HUES48 (cell line): ENCODE data around the gene AFAP1.

Source experiments
- H3K27ac ChIP-seq: one replicate; pipeline ENCODE4 v1.7.0; 2013; ENCODE audit warnings: low read depth, low read length, inconsistent platforms
- H3K27me3 ChIP-seq: 2 replicates; pipeline ENCODE4 v1.6.1; 2013; ENCODE audit warnings: mild to moderate bottlenecking, low read length; ENCODE audit not compliant: control insufficient read depth, insufficient read depth
- H3K36me3 ChIP-seq: 2 replicates; pipeline ENCODE4 v1.6.1; 2013; ENCODE audit warnings: low read length; ENCODE audit not compliant: control insufficient read depth, insufficient read depth
- H3K4me1 ChIP-seq: 2 replicates; pipeline ENCODE4 v1.6.1; 2013; ENCODE audit warnings: mild to moderate bottlenecking, low read length; ENCODE audit not compliant: control insufficient read depth, insufficient read depth
- H3K4me3 ChIP-seq: 2 replicates; pipeline ENCODE4 v1.5.1; 2013; ENCODE audit warnings: mild to moderate bottlenecking, low read depth, low read length
- H3K9ac ChIP-seq: 2 replicates; pipeline ENCODE4 v1.6.1; 2013; ENCODE audit warnings: mild to moderate bottlenecking, low read depth, low read length, moderate library complexity
- H3K9me3 ChIP-seq: 2 replicates; pipeline ENCODE4 v1.6.1; 2013; ENCODE audit warnings: low read length; ENCODE audit not compliant: control insufficient read depth, insufficient read depth

The AFAP1 gene

DNA sequence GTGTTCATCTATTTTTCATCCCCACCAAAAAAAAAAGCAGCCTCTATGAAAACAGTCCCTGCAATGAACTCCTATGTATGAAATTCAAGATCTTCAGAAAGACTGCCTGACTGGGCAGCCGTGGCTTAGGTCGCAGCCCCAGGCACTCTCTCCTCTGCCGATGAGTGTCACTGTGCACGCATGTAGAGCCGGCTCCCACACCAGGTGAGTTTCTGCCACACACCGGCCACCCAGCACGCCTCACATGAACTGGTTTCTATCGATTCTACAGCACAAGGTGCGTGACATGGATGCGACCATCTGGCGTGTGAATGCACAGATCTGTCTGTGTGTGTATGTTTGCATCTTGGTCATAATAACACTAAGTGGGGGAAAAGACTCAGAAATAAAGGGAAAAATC lies 140.4 kb downstream of the AFAP1 start:
- Histone ChIP-seq H3K9me3 (no peaks in the 10 kb centered on the region), H3K4me3 (no peak overlapping the region), H3K27me3 (no peaks in the 10 kb centered on the region), H3K36me3 (peaks cover 32% of the 10 kb centered on the region), H3K4me1 (0 out of 2 replicates have a peak, but pooled peaks cover 2% of the 10 kb centered on the region), H3K27ac (no peak overlapping the region), H3K9ac (no peak overlapping the region)

DNA sequence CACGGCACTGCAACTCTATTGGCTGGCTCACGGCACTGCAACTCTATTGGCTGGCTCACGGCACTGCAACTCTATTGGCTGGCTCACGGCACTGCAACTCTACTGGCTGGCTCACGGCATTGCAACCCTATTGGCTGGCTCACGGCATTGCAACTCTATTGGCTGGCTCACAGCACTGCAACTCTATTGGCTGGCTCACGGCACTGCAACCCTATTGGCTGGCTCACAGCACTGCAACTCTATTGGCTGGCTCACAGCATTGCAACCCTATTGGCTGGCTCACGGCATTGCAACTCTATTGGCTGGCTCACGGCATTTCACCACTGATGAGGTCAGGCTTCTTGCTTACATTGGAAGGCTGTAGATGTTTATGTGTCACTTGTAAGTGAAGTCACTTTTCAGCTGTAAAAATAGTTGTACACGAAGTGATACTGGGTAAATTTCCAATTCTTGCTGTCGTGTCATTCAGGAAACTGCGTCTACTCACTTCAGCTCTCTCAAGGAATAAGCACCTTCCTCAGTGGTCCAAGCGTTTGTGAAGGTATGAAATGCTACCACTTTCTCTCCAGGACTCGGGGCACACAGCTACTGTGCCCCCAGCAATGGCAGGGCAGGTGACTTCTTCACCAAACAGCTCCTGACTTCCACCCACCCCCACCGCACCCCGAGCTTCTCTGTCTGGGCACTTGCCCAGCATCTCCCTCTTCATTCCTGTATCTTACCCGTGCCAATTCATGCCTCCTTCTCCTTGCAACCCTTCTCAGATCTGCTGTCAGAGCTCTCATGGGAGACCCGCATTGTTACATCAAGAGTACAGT lies 141.3 kb downstream of the AFAP1 start:
- H3K4me3 ChIP-seq = no peak overlapping the region
- H3K27me3 ChIP-seq = no peaks in the 10 kb centered on the region
- H3K4me1 ChIP-seq = no peaks in the 10 kb centered on the region
- peaks cover 36% of the 10 kb centered on the region for H3K36me3 ChIP-seq
- no peaks in the 10 kb centered on the region for H3K9me3 ChIP-seq
- no peak overlapping the region for H3K9ac ChIP-seq
- H3K27ac ChIP-seq = no peak overlapping the region

DNA sequence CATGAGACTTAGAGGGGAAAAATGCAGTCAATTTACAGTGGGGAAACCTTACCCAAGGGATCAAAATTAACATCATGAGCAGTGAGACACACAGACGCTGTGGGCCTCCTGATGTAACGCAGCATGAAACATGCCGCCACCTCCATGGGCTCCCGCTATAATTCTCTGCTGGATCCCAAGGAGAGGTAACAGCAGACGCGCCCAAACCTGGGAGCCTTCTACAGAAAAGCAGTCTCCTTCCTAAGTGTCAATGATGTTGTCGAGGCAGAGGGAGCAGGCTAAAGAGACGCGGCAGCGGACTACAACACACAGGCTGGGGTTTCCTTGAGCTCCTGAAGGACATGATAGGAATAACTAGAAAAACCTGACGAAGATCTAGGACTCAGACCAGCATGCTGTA lies 142.3 kb downstream of the AFAP1 start:
- H3K27me3 ChIP-seq = no peaks in the 10 kb centered on the region
- H3K4me3 ChIP-seq = no peak overlapping the region
- H3K9me3 ChIP-seq = no peaks in the 10 kb centered on the region
- H3K9ac ChIP-seq = no peak overlapping the region
- H3K36me3 ChIP-seq = peaks cover 40% of the 10 kb centered on the region
- no peaks in the 10 kb centered on the region for H3K4me1 ChIP-seq
- no peak overlapping the region for H3K27ac ChIP-seq

DNA sequence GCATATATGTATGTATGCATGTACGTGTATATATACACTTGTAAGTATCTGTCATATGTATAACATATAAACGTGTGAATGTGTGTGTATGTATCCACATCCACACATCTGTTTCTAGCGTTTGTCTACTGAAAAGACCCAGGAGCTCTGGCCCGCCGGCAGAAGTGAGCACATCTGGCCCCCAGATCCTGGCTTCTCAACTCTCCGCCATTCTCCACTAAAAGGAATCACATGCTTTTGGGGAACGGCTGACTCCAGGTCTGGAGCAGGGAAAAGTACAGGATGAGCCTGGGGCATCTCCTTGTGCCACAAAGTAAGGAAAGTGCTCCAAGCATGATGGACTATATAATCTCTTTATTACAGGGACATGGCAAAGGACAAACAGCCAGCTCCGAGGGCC lies 143.7 kb downstream of the AFAP1 start:
- no peaks in the 10 kb centered on the region for H3K27me3 ChIP-seq
- no peak overlapping the region for H3K9ac ChIP-seq
- no peaks in the 10 kb centered on the region for H3K4me1 ChIP-seq
- H3K27ac ChIP-seq = no peak overlapping the region
- H3K9me3 ChIP-seq = no peaks in the 10 kb centered on the region
- H3K36me3 ChIP-seq = peaks cover 40% of the 10 kb centered on the region
- H3K4me3 ChIP-seq = no peak overlapping the region

DNA sequence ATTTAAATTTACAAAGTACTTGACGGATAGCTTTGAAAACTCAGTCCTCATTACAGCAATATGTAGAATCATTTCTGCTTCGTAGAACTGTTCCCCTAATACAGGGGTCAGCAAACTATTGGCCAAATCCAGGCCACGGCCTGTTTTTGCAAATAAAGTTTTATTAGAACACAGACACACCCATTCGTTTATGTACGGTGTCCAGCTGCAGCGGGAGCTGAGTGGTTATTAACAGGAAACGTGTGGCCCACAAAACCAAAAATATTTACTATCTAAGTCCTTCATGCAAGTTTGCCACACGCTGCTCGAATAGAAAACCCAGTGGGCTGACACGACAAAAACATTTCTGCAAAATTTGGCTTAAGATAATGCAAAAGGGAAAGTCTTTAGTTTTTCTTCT lies 146.5 kb downstream of the AFAP1 start:
- H3K27me3 ChIP-seq = no peaks in the 10 kb centered on the region
- peaks cover 18% of the 10 kb centered on the region for H3K36me3 ChIP-seq
- no peaks in the 10 kb centered on the region for H3K9me3 ChIP-seq
- no peaks in the 10 kb centered on the region for H3K4me1 ChIP-seq
- H3K9ac ChIP-seq = no peak overlapping the region
- H3K27ac ChIP-seq = no peak overlapping the region
- no peak overlapping the region for H3K4me3 ChIP-seq

DNA sequence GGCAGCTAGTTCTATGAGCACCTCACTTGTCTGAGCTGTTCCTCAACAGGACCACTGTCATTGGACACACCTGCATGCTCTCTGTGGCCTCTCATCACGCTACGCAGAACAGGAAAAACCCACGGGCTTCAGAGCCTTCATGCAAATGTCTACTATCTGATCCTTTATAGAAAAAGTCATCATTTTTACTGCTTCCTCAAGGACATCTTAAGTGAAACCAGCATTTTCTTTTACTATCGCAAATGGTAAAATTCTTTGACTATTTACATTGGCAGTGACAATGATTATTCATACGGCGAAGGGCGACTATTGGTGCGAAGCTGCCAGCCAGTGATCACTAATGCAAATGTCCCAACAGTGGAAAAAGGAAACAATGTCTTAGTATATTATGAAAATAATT lies 147.0 kb downstream of the AFAP1 start:
- no peak overlapping the region for H3K9ac ChIP-seq
- no peaks in the 10 kb centered on the region for H3K4me1 ChIP-seq
- no peak overlapping the region for H3K4me3 ChIP-seq
- no peaks in the 10 kb centered on the region for H3K9me3 ChIP-seq
- H3K27me3 ChIP-seq = no peaks in the 10 kb centered on the region
- H3K27ac ChIP-seq = no peak overlapping the region
- H3K36me3 ChIP-seq = peaks cover 15% of the 10 kb centered on the region

DNA sequence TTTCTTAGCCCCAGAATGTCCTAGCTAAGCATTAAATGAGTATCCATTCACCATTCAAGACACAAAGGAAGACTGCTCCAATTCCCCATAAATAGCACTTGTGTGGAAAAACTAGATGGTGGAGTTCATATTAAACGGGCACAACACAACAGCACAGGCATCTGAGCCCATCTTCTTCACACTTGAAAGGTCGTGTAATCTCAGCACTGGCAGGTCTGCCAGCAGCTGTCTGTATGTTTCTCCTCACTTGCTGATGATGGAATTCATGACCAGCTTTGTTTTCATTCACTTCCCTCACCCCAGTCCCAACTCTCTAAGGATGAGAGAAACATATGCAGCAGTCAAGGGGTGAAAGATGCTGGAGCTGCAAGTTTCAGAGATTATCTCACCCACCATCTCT lies 148.7 kb downstream of the AFAP1 start:
- Histone ChIP-seq H3K27ac (no peak overlapping the region), H3K4me1 (no peaks in the 10 kb centered on the region)

DNA sequence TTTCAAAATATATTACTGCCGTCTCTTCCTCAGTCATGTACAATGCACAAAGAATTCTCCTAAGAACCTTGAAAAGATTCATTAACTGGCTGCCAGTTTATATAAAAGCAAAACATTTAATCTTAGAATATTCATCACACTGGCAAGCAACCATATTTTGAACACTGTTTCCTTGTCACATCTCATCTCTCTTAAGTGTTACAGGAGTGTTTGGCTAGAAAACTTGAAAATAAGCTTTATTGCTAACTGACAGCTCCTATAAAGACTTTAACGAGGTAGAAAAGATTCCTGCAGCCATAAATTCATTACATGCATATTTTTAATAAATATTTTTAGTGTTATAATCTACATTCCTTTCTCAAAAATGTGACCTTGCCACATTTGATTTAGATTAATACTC lies 149.6 kb downstream of the AFAP1 start:
- Histone ChIP-seq H3K4me1 (no peaks in the 10 kb centered on the region), H3K27ac (no peak overlapping the region), H3K27me3 (no peaks in the 10 kb centered on the region), H3K36me3 (peaks cover 14% of the 10 kb centered on the region), H3K4me3 (no peak overlapping the region), H3K9ac (no peak overlapping the region), H3K9me3 (no peaks in the 10 kb centered on the region)

More for the DNA sequence above, 148.7 kb downstream of the AFAP1 start:
- H3K9me3 ChIP-seq = no peaks in the 10 kb centered on the region
- H3K36me3 ChIP-seq = peaks cover 13% of the 10 kb centered on the region
- no peak overlapping the region for H3K4me3 ChIP-seq
- no peaks in the 10 kb centered on the region for H3K27me3 ChIP-seq
- H3K9ac ChIP-seq = no peak overlapping the region

DNA sequence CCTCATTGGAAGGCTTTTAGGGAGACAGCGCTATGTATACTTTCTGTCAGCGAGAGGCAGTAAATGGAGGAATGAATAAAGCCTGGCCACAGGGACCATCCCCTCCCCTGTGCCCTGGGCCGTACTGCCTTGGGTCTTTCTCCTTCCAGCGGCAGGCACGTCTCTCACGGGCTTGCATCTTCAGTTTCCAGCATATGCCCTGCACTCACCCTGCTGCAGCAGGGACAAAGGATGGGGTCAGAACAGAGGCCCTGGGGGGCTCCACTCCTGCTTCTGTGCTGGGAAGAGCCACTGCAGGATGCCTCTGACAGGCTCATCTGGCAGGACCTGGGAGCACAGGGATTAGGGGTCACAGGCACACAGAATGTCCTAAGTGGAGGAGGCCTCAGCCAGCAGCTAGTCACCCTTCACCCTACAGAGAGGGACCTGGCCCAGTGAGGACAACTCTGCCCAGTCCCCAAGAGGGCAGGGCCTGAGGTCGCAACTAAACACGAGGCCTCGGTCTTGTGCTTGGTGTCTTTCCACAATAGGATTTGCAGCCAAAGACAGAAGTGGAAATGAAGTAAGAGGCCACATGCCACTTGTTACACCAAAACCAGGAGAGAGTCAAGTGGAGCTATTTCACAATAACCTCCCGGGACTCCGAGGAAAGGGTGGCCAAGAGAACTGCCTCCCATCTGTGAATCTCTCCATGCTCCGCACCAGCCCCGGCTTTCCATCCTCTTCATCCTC lies 150.8 kb downstream of the AFAP1 start:
- Histone ChIP-seq H3K27me3 (no peaks in the 10 kb centered on the region), H3K4me1 (no peaks in the 10 kb centered on the region), H3K36me3 (peaks cover 14% of the 10 kb centered on the region), H3K9ac (no peak overlapping the region), H3K9me3 (no peaks in the 10 kb centered on the region), H3K4me3 (no peak overlapping the region), H3K27ac (no peak overlapping the region)

DNA sequence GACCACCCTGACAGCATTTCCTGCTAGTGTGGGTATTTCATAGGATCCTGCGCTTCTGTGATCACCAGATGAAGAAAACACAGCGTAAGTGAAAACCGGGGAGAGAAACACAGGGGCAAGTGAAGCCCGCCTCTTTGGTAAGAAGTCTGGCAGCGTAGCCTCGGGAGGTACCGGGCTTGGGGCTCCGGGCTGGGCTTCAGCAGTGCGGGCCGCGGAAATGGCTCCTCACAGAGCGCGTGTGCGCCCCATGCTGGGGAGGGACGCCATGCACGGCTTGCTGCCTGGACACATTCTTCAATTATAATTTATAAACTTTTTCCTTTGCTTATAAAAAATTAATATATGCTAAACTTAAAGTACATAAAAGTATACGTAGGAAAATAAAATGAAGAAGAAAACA lies 151.5 kb downstream of the AFAP1 start:
- Histone ChIP-seq H3K4me3 (no peak overlapping the region), H3K36me3 (peaks cover 8% of the 10 kb centered on the region), H3K4me1 (no peaks in the 10 kb centered on the region), H3K9ac (no peak overlapping the region), H3K27ac (no peak overlapping the region), H3K27me3 (no peaks in the 10 kb centered on the region), H3K9me3 (no peaks in the 10 kb centered on the region)

DNA sequence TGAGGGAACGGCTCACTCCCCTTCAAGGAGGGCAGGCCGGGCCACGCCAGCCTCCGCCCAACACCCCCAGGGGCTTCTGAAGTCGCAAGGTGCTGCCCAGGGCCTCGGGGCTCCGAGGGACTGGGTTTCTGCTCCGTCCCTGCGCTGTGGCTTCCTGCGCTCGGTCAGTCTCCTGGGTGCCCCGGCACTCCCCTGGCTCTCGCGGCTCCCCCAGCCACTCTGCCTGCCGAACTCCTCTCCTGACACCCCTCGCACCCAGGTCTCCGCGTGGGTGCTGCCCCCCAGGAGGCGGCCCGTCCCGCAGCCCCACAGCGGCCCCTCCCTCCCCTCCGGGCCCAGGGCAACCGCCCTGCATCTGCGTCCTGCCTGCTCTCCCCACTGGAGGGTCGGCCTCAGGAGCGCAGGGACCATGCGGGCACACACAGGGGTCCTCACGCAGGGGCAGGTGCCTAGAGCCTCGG lies 151.9 kb downstream of the AFAP1 start:
- Histone ChIP-seq H3K27ac (no peak overlapping the region), H3K4me1 (no peaks in the 10 kb centered on the region), H3K36me3 (peaks cover 7% of the 10 kb centered on the region; the same call in 1 of the 2 replicates), H3K9me3 (no peaks in the 10 kb centered on the region), H3K27me3 (no peaks in the 10 kb centered on the region), H3K9ac (no peak overlapping the region), H3K4me3 (no peak overlapping the region)
